T-helper 17 cell (primary cell): ENCODE data around the gene IRX6. TPM values are rescaled to one million over a fixed set of nuclear protein-coding genes. Genes with fewer than 3 reads are reported as not detected.

ENCODE experiments used
- ATAC-seq: fragments of 150-1000 bp; cut with Tn5 transposase; 2 replicates; pipeline ENCODE4 v1.10.0; 2021; ENCODE audit warnings: mild to moderate bottlenecking, moderate library complexity
- DNase-seq, 3 donors: peaks; one replicate each; pipeline versions ENCODE4 v3.0.0 to v3.0.0-alpha.2; 2020 to 2021
- H3K9me3 ChIP-seq: one replicate; pipeline ENCODE4 v1.7.0; 2013; ENCODE audit warnings: low read length, mild to moderate bottlenecking; ENCODE audit not compliant: control insufficient read depth, poor library complexity, severe bottlenecking
- H3K27ac Mint-ChIP-seq: one replicate; pipeline ENCODE4 v1.8.0; 2022; ENCODE audit warnings: mild to moderate bottlenecking, moderate library complexity, mixed read lengths
- H3K27me3 Mint-ChIP-seq: one replicate; pipeline ENCODE4 v1.8.0; 2022; ENCODE audit warnings: mixed read lengths
- H3K36me3 Mint-ChIP-seq: one replicate; pipeline ENCODE4 v1.8.0; 2022; ENCODE audit warnings: low read depth, mixed read lengths
- H3K4me1 Mint-ChIP-seq: one replicate; pipeline ENCODE4 v1.8.0; 2022; ENCODE audit warnings: mild to moderate bottlenecking, mixed read lengths
- H3K4me3 Mint-ChIP-seq: one replicate; pipeline ENCODE4 v1.8.0; 2022; ENCODE audit warnings: mild to moderate bottlenecking, moderate library complexity, mixed read lengths
- total RNA-seq, 4 donors: library from RNA in 2 of 4; stranded (reverse) in 2 of 4; gene quantifications; one replicate each; pipeline ENCODE4 v1.2.3 and lab custom pipeline; 2022 to 2026

The IRX6 gene
- total RNA-seq, 2 donors from 2014 or later: not detected

- Mint-ChIP-seq H3K27me3 (peaks cover 37% of the 10 kb centered on the region), H3K4me3 (no peak overlapping the region), H3K27ac (no peak overlapping the region), H3K4me1 (no peaks in the 10 kb centered on the region), H3K36me3 (no peaks in the 10 kb centered on the region)
- ATAC-seq (no peak), DNase-seq (no peak)
- no peaks in the 10 kb centered on the region for H3K9me3 ChIP-seq
Observed at GRCh38 chr16:55378616-55379015, 54.6 kb downstream of the IRX6 start.

- no peaks in the 10 kb centered on the region for H3K36me3 Mint-ChIP-seq
- no peaks in the 10 kb centered on the region for H3K9me3 ChIP-seq
- H3K4me3 Mint-ChIP-seq: no peak overlapping the region
- H3K27ac Mint-ChIP-seq: no peak overlapping the region
- no peak for DNase-seq
- H3K27me3 Mint-ChIP-seq: peaks cover 30% of the 10 kb centered on the region
- no peak for ATAC-seq
- no peaks in the 10 kb centered on the region for H3K4me1 Mint-ChIP-seq
Observed at GRCh38 chr16:55379371-55379770, 55.4 kb downstream of the IRX6 start.

GRCh38 chr16:55379876-55380390 lies 55.9 kb downstream of the IRX6 start:
- H3K4me3 Mint-ChIP-seq: no peak overlapping the region
- no peak for DNase-seq
- no peaks in the 10 kb centered on the region for H3K9me3 ChIP-seq
- ATAC-seq: no peak
- peaks cover 29% of the 10 kb centered on the region for H3K27me3 Mint-ChIP-seq
- H3K36me3 Mint-ChIP-seq: no peaks in the 10 kb centered on the region
- H3K27ac Mint-ChIP-seq: no peak overlapping the region
- H3K4me1 Mint-ChIP-seq: peaks cover under 1% of the 10 kb centered on the region

Other genes starting within 250 kb of the IRX6 start
- not detected for gene MMP2, start 155.0 kb downstream of the IRX6 start, total RNA-seq
- 1 to 10 TPM in 1 of 2 donors, under 1 TPM in 1; 0.37 to 1.2 TPM for gene LPCAT2, start 184.9 kb downstream of the IRX6 start, total RNA-seq
- gene CAPNS2, start 242.5 kb downstream of the IRX6 start, total RNA-seq: not detected